Testis (tissue), 3 donors: ENCODE results near the gene USP16. TPM values are rescaled to one million over a fixed set of nuclear protein-coding genes. Genes with fewer than 3 reads are reported as not detected.
"Not testable (repeated sequence)": the region's sequence is repeated elsewhere in the genome, so short reads cannot be mapped to it uniquely, and the experiment has no call there.

Source experiments
- DNase-seq: peaks from one replicate; pipeline ENCODE4 v3.0.0-alpha.2; 2019
- H3K27ac ChIP-seq, 2 donors: fragments of 200-600 bp; sonication (generic); one replicate each; pipeline ENCODE4 v1.5.1; 2019
- H3K27me3 ChIP-seq: fragments of 200-600 bp; sonication (generic); one replicate; pipeline ENCODE4 v1.5.1; 2019
- H3K36me3 ChIP-seq: fragments of 200-600 bp; sonication (generic); one replicate; pipeline ENCODE4 v1.5.1; 2017; ENCODE audit warnings: low read depth; ENCODE audit errors: missing control alignments
- H3K4me1 ChIP-seq: fragments of 200-600 bp; sonication (generic); one replicate; pipeline ENCODE4 v1.5.1; 2019
- H3K4me3 ChIP-seq, 2 donors: fragments of 200-600 bp; sonication (generic); one replicate each; pipeline ENCODE4 v1.5.1; 2017 to 2019
- H3K9me3 ChIP-seq: fragments of 200-600 bp; sonication (generic); one replicate; pipeline ENCODE4 v1.5.1; 2017
- CTCF ChIP-seq, 3 experiments: fragments of 450-650 bp in 2 of 3; fragments of 200-600 bp in 1 of 3; sonication (generic) in 1 of 3; IDR thresholded peaks; one replicate each; pipeline ENCODE4 v1.5.1; 2016 to 2019; ENCODE audit warnings: antibody characterized with exemption in 3 of 3, mild to moderate bottlenecking in 2 of 3, moderate library complexity in 1 of 3
- POLR2A ChIP-seq: fragments of 450-650 bp; IDR thresholded peaks from one replicate; pipeline ENCODE4 v1.6.1; 2017; ENCODE audit warnings: antibody characterized with exemption, mild to moderate bottlenecking, moderate library complexity
- WGBS, 2 donors: methylation state at CpG; one replicate each; pipeline ENCODE4 v1.1.5; 2018; 5-methylcytosine and 5-hydroxymethylcytosine counted together
- intact Hi-C: fragments of 100-400 bp; cut with DNase I; formaldehyde crosslinking; loops from one replicate; pipeline ENCODE4 v1.15.1; 2023; ENCODE audit warnings: low total_unique reads
- polyA plus RNA-seq: library from polyadenylated mRNA; stranded (reverse); fragments of 350-450 nt; fragmentation: Illumina TruSeq; extraction: RNeasy Lipid Tissue Mini Kit (QIAGEN cat#74804); gene quantifications from one replicate; pipeline ENCODE4 v1.2.3, GENCODE V29; 2014; ENCODE audit warnings: low read depth, low replicate concordance; ENCODE audit not compliant: insufficient read depth
- total RNA-seq, 2 donors: library from RNA; depleted of rRNA; stranded (reverse); fragments of >200 nt; gene quantifications; one replicate each; pipeline ENCODE4 v1.2.3, GENCODE V29; 2016

The USP16 gene
- total and polyA plus RNA-seq, 3 donors from 2014 or later, result 17.9 to 37.9 (median 33.2) TPM

DNA sequence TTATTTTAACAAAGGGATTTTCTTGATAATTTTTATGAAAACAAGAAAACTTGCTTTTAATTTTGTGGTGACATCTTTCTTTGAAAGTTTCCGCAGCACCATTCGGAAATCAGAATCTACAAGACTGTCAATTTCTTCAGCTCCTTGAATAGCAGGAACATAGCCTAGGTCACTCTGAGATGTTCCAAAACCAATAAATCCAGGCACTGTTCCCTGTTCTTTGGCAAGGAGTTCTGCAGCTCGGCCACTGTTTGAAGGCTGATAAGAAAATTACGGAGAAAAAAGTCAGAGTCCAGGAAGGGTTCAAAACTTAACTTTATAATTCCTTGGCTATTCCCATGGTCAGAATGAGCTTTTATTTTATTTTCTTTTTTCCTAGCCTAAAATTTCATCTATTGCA is 37.8 kb upstream of the USP16 start:
- Histone ChIP-seq H3K9me3 (no peaks in the 10 kb centered on the region), H3K36me3 (no peaks in the 10 kb centered on the region), H3K27ac (peak overlapping the region in 1 of 2 donors; percentile 1), H3K4me1 (peaks cover 5% of the 10 kb centered on the region), H3K27me3 (no peaks in the 10 kb centered on the region), H3K4me3 (no peak overlapping the region)
- peak; percentile 36 for DNase-seq
- TF ChIP-seq CTCF (IDR thresholded peaks at IDR 0.05), result no peak
- TF ChIP-seq POLR2A, result no peak
- 35 to 52% methylated on average over 4 of the region's 4 CpGs for WGBS, 2 donors
- intact Hi-C loops, result no loop called here

DNA sequence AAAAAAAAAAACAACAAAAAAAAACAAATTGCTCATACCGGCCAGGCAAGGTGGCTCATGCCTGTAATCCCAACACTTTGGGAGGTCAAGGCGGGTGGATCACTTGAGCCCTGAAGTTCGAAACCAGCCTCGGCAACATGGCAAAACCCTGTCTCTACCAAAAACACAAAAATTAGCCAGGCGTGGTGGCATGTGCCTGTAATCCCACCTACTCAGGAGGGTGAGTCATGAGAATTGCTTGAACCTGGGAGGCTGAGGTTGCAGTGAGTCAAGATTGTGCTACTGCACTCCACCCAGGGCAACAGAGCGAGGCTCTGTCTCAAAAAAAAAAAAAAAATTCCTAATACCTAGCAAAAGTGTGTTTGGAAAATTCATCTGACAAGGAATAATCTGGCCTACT is 36.3 kb upstream of the USP16 start:
- H3K9me3 ChIP-seq, H3K36me3 ChIP-seq, H3K4me1 ChIP-seq, H3K27ac ChIP-seq, H3K4me3 ChIP-seq, H3K27me3 ChIP-seq, DNase-seq, intact Hi-C loops: not testable (repeated sequence)
- WGBS, 2 donors, result 91 to 96% methylated on average over 4 to 6 of the region's 6 CpGs

GRCh38 chr21:28991861-28992525 is 32.5 kb upstream of the USP16 start:
- 3 to 4% methylated on average over 14 of the region's 14 CpGs for WGBS, 2 donors
- intact Hi-C loops, result no loop called here
- Histone ChIP-seq H3K4me1 (peaks cover 7% of the 10 kb centered on the region), H3K9me3 (no peaks in the 10 kb centered on the region), H3K27ac (peak overlapping the region; percentile 77 to 88), H3K27me3 (no peaks in the 10 kb centered on the region), H3K4me3 (peak overlapping the region; percentile 84 to 86), H3K36me3 (no peaks in the 10 kb centered on the region)
- no peak for TF ChIP-seq CTCF (IDR thresholded peaks at IDR 0.05)
- TF ChIP-seq POLR2A, result no peak
- peak; percentile 37 for DNase-seq

- H3K9me3 ChIP-seq, result no peaks in the 10 kb centered on the region
- no peak for TF ChIP-seq POLR2A
- TF ChIP-seq CTCF (IDR thresholded peaks at IDR 0.05), result no peak
- WGBS, 2 donors, result 1% methylated on average over 34 to 43 of the region's 43 CpGs
- peaks cover 7% of the 10 kb centered on the region for H3K4me1 ChIP-seq
- H3K27ac ChIP-seq, result peak within 1 kb of the TSS; percentile 77 to 88
- H3K4me3 ChIP-seq, result peak within 1 kb of the TSS; percentile 84 to 86
- no peaks in the 10 kb centered on the region for H3K36me3 ChIP-seq
- DNase-seq, result peak; percentile 99
- intact Hi-C loops, result no loop called here
- H3K27me3 ChIP-seq, result no peaks in the 10 kb centered on the region
Measured at GRCh38 chr21:28992526-28993292, 31.8 kb upstream of the USP16 start, which contains the start of gene LTN1. Gene LTN1, minus strand, starts transcription at chr21:28992877. Its CDS starts 72 bp downstream, at chr21:28992805.

DNA sequence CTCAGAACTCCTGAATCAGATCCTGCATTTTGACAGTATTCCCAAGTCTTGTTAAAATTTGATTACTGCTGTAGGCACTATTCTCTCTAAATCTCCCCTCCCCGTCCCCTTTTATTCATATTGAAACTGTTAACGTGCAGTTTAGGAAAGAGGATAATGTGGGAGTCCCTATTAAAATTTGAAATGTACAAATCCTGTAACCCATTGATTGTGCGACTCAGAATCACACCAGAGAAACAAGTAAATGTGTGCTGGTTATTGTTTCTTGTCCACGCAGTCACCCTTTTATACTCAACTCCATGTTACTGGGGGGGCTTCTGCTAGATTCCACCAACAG is 31.2 kb upstream of the USP16 start:
- H3K9me3 ChIP-seq, result no peaks in the 10 kb centered on the region
- H3K27me3 ChIP-seq, result no peaks in the 10 kb centered on the region
- peak overlapping the region; percentile 77 to 88 for H3K27ac ChIP-seq
- no peaks in the 10 kb centered on the region for H3K36me3 ChIP-seq
- peak overlapping the region; percentile 84 to 86 for H3K4me3 ChIP-seq
- H3K4me1 ChIP-seq, result peaks cover 7% of the 10 kb centered on the region
- no peak for DNase-seq
- intact Hi-C loops, result no loop called here
- 29 to 41% methylated on average over 4 of the region's 4 CpGs for WGBS, 2 donors
- no peak for TF ChIP-seq POLR2A
- TF ChIP-seq CTCF (IDR thresholded peaks at IDR 0.05), result no peak
